Renal cortex interstitium (tissue), 11 donors: ENCODE data around the gene ERC1. TPM values are rescaled to one million over a fixed set of nuclear protein-coding genes. Genes with fewer than 3 reads are reported as not detected.
A peak's percentile ranks its signal among the peaks of the same experiment; 100 is the strongest.

ENCODE experiments used
- DNase-seq, 11 donors: peaks; one replicate each; pipeline ENCODE4 v3.0.0-alpha.2; 2013; ENCODE audit warnings: low read depth in 9 of 11, low spot score in 4 of 11; ENCODE audit errors: extremely low read depth in 1 of 11
- polyA plus RNA-seq, 3 donors: library from polyadenylated mRNA; unstranded; fragments of 120-200 nt; gene quantifications; one replicate each; pipeline ENCODE4 v1.2.1, GENCODE V29; 2013; ENCODE audit not compliant: insufficient read length in 3 of 3

Gene ERC1
- polyA plus RNA-seq, 3 donors = 36.8 to 40.4 (median 38.3) TPM

GRCh38 chr12:1469070-1469469, 478.0 kb downstream of the ERC1 start:
- no peak for DNase-seq

GRCh38 chr12:1470051-1470450, 479.0 kb downstream of the ERC1 start:
- DNase-seq = no peak

GRCh38 chr12:1471224-1471623, 480.2 kb downstream of the ERC1 start:
- no peak for DNase-seq

- no peak for DNase-seq
Observed at GRCh38 chr12:1473418-1473817, 482.4 kb downstream of the ERC1 start.

GRCh38 chr12:1474041-1474573, 483.1 kb downstream of the ERC1 start:
- DNase-seq = no peak

GRCh38 chr12:1474574-1475153, 483.6 kb downstream of the ERC1 start:
- peak in 6 of 11 donors; percentile 25 to 55 (median 29) for DNase-seq

GRCh38 chr12:1479645-1480044, 488.6 kb downstream of the ERC1 start:
- DNase-seq = no peak

- no peak for DNase-seq
Observed at GRCh38 chr12:1481326-1481725, 490.3 kb downstream of the ERC1 start.

- DNase-seq = no peak
Observed at GRCh38 chr12:1481906-1482305, 490.9 kb downstream of the ERC1 start.

GRCh38 chr12:1488908-1489381, 497.9 kb downstream of the ERC1 start:
- no peak for DNase-seq

GRCh38 chr12:1491983-1492697, 501.1 kb downstream of the ERC1 start:
- DNase-seq = no peak

- DNase-seq = no peak
Observed at GRCh38 chr12:1493781-1494565, 502.9 kb downstream of the ERC1 start.

GRCh38 chr12:1494856-1495255, 503.8 kb downstream of the ERC1 start:
- DNase-seq = no peak

- no peak for DNase-seq
Observed at GRCh38 chr12:1496162-1496900, 505.3 kb downstream of the ERC1 start.

GRCh38 chr12:1497161-1497560, 506.1 kb downstream of the ERC1 start:
- no peak for DNase-seq

- no peak for DNase-seq
Observed at GRCh38 chr12:1498199-1498740, 507.2 kb downstream of the ERC1 start.

GRCh38 chr12:1499351-1499750, 508.3 kb downstream of the ERC1 start:
- no peak for DNase-seq

GRCh38 chr12:1500095-1500801, 509.2 kb downstream of the ERC1 start:
- no peak for DNase-seq
